Stimulated activated CD8-positive, alpha-beta memory T cell treated with anti-CD3 and anti-CD28 coated beads, Interleukin-12 subunit alpha, Interleukin-12 subunit beta, amount 100 ng/mL, for 1 hour (primary cell): Measurements from ENCODE around the gene COL27A1.
"Not testable (repeated sequence)": the region's sequence is repeated elsewhere in the genome, so short reads cannot be mapped to it uniquely, and the experiment has no call there.

Experiments used
- DNase-seq: peaks from one replicate; pipeline ENCODE4 v3.0.0-alpha.2; 2020; ENCODE audit warnings: low read depth

The COL27A1 gene

DNA sequence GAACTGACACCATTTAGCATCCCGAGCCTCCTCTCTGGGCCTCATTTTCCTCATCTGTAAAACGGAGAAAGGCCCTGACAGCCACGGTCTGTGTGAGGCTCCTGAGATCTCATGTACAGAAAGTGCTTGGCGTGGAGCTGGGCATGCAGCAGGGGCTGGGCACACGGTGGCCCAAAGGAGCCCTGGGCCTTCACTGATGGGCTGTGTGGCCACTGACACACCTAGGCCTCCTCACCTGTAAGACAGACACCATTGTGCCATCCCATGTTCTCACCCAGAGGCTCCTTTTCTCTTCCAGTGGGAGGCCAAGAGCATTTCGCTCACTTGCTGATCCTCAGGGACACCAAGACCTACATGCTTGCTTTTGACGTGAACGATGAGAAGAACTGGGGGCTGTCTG is 169.2 kb downstream of the COL27A1 start:
- DNase-seq = no peak

DNA sequence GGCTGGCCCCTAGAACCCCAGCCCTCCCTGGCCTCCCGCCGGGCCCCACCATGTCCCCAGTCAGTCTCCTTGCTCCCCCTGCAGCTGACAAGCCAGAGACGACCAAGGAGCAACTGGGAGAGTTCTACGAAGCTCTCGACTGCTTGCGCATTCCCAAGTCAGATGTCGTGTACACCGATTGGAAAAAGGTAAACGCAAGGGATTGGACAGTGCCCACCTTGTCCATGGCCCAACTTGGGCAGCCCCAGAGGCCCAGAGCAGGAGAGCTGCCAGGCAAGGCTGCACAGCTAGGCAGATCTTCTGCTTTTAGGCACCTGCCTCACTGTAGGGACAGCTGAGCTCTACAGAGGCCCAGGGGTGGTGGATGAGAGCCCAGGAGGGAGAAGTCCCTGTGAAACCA is 169.6 kb downstream of the COL27A1 start:
- DNase-seq = not testable (repeated sequence)

DNA sequence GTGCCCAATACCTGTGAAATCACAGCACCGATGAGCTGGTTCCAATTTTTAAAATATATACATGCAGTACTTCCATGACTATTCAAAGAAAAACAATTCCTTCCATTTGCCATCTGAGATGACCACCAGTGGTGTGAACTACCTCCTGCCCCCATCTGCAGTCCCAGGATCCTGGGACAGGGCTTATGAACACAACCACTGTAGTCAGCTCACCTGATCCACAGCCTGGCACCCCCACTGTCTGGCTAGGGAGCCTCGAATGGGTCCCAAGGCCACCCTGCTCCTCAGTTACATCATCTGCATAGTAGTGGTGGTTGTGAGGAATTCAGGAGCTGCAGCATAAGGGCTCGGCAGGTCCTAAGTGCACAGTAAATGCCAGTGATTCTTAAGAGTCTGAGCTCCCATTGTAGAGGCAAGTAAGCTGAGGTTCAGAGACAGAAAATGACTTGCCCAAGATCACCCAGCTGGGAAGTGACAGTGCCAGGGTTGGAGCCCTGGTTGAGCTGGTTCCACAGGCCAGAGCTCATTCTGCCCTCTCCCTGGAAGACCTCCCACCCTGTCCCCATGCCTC is 170.4 kb downstream of the COL27A1 start:
- not testable (repeated sequence) for DNase-seq

DNA sequence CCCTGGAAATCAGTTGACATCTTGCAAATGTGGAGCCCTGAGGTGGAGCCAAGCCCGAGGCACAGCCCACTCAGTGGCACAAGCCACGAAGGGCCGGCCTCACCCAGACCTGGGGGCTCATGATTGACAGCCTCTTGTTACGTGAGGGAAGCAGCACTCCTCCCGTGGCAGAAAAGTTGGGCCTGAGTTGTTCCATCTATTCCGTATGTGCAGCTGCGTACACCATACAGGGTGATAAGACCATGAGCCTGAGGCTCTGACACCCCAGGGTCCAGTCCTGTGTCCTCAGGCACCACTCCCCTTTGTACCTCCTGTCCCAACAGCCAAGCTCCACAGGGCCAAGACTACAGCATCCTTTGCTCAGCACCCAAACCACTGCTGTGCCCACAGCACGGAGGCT is 172.4 kb downstream of the COL27A1 start:
- DNase-seq = no peak

DNA sequence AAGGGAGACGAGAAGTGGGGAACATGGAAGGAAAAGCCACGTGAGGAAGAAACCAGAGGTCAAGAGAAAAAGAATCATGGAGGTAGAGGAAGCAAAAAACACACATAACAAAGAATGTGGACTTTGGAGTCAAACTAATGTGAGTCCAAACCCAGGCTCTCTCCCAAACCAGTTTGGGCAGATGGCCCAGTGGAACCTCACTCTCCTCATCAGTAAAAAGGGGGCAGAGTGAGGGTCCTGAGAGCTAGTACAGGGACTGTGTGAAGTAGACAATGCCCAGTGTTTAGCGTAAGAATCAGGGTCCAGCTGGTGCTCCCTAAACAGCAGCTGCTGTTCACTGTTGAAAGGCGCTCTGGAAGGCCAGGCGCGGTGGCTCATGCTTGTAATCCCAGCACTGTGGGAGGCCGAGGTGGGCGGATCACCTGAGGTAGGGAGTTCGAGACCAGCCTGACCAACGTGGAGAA is 173.1 kb downstream of the COL27A1 start:
- DNase-seq = not testable (repeated sequence)

DNA sequence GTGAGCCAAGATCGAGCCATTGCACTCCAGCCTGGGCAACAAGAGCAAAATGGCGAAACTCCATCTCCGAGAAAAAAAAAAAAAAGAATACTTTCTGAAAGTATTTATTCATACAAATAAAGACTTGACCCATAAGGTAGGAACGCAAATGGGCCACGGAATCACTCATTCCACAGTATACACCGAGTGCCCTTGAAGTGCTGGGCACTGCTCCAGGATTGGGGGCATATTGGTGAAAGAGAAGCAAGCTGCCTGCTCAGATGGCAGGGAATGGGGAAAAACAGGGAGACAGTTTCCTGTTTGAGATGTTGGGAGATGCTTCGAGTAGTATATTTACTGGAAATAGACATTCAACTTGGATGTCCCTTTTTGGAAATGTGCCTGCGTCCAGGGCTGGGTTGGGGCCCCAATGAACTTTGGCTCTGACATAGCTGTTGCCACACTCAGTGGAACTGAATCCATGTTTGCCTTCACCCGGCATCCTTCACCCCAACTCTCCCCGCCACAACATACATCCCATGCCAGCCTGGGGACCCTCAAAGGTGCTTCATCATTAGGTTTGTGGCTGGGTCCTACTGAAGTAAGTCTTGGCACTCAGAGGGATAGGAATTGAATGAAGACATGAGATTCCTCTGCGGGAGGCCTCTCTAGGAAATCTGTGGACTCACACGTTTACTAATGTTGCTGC is 173.7 kb downstream of the COL27A1 start:
- not testable (repeated sequence) for DNase-seq

DNA sequence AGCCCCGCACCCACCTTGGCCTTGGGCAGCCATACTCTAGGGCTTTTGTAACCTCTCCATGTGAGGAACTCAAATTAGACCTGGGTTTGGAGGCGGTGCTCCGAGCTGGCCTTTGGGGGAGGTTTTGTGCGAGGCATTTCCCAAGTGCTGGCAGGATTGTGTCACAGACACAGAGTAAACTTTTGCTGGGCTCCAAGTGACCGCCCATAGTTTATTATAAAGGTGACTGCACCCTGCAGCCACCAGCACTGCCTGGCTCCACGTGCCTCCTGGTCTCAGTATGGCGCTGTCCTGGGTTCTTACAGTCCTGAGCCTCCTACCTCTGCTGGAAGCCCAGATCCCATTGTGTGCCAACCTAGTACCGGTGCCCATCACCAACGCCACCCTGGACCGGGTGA is 174.3 kb downstream of the COL27A1 start, which contains the start of gene ORM2:
Gene ORM2 (plus strand): TSS at position 245 of the 398 bp plus-strand sequence. CDS start 36 bp downstream, at position 281.
- DNase-seq = not testable (repeated sequence)

DNA sequence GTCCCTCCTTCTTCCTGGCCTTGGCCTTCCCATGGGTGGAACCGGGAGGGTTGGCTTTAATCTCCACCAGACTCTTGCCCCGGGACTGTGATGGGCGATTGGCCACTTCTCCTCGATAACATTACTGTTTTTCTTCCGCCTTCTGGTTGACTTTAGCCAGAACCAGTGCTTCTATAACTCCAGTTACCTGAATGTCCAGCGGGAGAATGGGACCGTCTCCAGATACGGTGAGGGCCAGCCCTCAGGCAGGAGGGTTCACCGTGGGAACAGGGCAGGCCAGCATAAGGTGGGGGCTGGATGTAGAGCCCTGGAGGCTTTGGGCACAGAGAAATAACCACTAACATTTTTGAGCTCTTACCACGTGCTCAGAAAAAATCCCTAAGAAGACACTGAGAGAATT is 175.3 kb downstream of the COL27A1 start:
- DNase-seq = no peak

DNA sequence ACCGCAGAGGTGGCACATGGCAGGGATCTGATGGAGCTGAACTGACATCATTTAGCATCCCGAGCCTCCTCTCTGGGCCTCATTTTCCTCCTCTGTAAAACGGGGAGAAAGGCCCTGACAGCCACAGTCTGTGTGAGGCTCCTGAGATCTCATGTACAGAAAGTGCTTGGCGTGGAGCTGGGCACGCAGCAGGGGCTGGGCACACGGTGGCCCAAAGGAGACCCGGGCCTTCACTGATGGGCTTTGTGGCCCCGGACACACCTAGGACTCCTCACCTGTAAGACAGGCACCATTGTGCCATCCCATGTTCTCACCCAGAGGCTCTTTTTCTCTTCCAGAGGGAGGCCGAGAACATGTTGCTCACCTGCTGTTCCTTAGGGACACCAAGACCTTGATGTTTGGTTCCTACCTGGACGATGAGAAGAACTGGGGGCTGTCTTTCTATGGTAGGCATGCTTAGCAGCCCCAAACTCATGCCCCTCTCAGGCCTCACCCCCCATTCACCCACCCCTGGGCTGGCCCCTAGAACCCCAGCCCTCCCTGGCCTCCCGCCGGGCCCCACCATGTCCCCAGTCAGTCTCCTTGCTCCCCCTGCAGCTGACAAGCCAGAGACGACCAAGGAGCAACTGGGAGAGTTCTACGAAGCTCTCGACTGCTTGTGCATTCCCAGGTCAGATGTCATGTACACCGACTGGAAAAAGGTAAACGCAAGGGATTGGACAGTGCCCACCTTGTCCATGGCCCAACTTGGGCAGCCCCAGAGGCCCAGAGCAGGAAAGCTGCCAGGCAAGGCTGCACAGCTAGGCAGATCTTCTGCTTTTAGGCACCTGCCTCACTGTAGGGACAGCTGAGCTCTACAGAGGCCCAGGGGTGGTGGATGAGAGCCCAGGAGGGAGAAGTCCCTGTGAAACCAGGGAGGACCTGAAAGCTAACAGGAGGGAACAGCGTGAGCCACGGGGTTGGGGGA is 176.2 kb downstream of the COL27A1 start:
- DNase-seq = not testable (repeated sequence)

DNA sequence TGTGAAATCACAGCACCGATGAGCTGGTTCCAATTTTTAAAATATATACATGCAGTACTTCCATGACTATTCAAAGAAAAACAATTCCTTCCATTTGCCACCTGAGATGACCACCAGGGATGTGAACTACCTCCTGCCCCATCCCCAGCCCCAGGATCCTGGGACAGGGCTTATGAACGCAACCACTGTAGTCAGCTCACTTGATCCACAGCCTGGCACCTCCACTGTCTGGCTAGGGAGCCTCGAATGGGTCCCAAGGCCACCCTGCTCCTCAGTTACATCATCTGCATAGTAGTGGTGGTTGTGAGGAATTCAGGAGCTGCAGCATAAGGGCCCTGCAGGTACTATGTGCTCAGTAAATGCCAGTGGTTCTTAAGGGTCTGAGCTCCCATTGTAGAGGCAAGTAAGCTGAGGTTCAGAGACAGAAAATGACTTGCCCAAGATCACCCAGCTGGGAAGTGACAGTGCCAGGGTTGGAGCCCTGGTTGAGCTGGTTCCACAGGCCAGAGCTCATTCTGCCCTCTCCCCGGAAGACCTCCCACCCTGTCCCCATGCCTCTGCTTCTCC is 177.2 kb downstream of the COL27A1 start:
- DNase-seq = not testable (repeated sequence)

DNA sequence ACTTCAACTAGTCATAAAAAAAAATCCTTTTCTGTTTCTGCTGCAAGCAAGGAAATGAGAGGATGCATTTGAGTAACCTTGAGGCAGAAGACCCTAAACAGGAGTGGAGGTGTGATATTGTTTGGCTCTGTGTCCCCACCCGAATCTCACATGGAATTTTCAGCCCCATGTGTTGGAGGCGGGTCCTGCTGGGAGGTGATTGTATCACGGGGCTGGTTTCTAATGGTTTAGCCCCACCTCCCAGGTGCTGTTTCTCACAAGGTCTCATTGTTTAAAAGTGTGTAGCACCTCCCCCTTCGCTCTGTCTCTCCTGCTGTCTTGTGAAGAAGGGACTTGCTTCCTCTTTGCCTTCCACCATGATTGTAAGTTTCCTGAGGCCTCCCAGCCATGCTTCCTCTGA is 178.4 kb downstream of the COL27A1 start:
- DNase-seq = not testable (repeated sequence)

DNA sequence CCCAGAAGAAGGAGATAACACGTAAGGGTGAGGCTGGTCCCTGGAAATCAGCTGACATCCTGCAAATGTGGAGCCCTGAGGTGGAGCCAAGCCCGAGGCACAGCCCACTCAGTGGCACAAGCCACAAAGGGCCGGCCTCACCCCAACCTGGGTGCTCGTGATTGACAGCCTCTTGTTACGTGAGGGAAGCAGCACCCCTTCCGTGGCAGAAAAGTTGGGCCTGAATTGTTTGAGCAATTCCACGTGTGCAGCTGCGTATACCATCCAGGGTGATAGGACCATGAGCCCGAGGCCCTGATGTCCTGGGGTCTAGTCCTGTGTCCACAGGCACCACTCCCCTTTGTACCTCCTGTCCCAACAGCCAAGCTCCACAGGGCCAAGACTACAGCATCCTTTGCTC is 179.2 kb downstream of the COL27A1 start:
- DNase-seq = no peak

DNA sequence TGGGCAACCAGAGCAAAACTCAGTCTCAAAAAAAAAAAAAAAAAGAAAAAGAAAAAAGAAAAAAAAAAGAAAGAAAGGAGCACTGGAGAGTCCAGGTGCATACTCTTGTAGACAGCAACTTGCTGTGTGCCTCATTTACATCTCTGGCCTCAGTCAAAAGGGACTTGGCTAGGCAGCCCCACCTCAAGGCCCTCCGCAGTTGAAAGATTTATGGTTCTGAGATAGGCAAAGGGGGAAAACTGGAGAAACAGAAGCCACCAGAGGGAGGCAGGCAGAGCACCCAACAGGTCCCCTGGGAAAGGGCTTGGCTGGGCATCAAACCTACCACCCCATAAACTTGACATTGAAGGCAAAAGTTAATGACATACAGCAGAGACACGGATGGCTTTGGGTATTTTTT is 180.4 kb downstream of the COL27A1 start:
- DNase-seq = no peak

DNA sequence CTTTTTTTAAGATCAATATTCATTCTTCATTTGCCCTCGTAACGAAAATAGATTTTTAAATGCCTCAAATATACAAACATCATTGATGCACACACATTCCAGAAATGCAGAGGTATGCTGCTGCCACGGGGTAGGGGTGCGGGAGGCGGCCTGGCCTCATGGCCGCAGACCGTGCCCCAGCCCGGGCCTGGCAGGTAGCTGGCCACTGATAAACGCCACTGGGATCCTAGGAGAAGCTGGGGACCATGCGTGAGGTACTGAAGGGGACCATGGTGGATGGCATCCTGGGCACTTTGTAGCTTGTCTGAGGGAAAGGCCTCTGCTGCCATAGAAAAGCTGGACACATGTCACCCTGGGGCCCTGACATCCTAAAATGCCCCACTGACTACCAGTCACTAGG is 180.8 kb downstream of the COL27A1 start:
- DNase-seq = no peak

DNA sequence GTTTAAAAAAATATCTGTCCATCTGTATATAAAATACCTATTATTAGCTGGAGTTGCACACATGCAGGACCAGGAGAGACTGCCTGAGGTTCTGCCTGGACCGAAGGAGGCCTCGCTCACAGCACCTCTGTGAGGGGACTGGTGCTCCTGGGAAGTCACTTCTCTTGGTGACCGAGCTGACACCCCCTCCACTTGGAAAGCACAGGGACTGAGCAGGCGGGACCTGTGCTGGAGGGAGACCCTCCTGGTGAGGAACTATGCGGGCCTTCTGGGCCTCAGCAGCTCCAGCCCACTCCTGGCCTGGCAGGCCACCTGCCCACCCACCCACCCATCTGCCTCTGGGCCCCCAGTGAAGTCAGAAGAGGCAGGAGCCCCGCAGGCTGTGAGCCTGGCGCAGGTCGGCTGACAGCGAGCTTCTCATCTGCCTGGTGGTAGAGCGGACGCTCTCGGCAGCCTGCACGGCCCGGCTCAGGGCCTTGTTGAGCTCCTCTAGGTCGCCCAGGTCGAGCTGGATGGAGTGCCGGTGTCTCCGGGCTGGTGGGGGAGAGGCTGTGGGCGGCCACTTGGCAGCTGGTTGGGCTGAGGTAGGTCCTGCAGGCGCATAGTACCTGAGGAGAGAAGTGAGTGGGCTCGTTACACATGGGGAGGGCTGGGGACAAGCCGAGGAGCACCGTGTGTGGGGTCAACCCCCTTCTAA is 181.5 kb downstream of the COL27A1 start:
- DNase-seq = no peak

DNA sequence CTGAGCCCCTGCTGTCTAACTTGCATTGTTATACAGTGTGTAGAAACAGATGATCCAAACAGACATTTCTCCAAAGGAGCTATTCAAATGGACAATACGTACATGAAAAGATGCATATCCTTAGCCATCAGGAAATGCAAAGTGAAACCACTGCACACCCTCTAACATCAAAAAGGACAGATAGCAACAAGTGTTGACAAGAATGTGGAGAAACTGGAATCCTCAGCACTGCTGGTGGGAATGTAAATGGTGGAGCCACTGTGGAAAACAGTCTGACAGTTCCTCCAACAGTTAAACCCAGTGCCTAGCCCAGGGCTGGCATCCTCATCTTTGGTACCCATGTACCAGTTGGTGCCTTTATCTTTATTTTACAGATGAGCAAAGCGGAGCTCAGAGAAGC is 182.8 kb downstream of the COL27A1 start:
- no peak for DNase-seq

DNA sequence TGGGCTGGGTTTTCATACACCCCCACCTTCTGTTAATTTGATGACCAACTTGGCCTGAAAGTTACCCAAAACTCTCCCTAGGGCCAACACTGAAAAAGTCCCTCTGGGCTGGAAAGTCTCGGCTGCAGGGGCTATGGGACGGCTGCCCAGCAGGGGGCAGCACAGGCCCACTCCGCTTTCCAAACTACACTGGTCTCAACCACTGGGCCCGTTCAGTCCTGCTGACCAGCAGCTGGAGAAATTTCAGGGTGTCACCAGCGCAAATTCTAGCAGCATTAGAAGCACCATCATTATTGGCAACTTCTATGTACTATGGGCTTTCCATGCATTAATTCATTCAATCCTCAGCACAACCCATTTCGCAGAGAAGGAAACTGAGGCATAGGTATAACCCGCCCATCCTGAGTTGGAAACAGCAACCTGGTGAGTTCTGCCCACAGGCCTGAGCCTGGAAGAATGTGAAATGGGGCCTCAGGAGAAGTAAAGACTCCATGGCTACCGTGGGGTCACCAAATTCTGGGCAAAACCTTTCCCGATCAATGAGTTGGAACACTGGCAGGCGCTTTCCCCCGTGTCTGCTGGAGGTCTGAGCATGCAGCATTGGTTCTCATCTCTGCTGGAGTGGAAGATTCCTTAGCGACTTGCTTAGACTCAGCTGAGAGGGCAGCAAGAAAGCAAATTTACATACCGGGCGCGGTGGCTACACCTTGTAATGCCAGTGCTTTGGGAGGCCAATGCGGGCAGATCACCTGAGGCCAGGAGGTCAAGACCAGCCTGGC is 184.0 kb downstream of the COL27A1 start:
- DNase-seq = peak; percentile 31

DNA sequence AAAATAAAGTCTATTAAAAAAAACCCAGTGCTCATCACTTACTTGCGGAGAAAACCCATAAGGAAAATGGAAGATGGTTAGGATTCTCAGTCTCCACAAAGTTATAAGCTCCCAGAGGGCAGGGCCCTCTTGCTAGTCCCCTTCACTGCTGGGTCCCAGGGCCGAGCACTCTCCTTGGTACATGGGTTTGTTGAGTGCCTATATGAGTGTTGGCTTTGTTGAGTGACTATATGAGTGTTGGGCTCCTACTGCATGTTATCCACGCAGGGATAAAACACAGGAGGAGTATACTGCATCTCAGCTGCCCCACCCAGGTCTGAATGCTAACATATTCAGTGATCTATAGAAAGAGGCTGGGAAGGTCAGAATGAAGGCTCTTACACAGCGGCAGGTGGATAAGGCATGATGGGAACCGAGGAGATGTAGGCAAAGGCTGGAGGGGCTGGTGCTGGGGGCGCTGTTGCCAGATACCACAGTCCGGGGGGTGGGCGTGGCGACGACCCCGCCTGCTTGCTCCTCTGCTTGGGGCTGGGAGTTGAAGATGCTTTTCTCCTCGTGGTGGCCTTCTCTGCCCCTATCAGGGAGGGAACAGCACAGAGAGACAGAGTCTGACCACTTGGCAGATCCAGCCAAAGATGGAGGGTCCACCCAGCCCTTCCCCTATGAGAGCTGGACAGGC is 186.0 kb downstream of the COL27A1 start:
- DNase-seq = no peak

DNA sequence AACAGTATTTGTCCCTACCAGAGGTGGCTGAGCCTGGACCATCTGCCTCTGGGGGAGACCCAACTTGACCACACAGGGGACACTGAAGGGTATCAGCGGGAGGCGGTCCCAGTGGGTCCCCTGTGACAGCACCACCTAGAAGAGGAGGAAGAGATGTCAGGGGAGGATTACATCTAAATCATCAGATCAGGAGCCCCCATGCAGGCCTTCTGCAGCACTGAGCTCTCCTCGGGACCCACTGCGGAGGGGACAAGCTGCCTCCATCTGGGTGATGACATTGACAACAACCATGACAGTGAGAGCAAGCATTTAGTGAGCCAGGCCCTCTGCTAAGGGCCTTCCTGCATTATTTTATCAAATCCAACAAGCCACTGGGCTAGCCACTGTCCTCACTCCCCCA is 186.7 kb downstream of the COL27A1 start:
- no peak for DNase-seq

DNA sequence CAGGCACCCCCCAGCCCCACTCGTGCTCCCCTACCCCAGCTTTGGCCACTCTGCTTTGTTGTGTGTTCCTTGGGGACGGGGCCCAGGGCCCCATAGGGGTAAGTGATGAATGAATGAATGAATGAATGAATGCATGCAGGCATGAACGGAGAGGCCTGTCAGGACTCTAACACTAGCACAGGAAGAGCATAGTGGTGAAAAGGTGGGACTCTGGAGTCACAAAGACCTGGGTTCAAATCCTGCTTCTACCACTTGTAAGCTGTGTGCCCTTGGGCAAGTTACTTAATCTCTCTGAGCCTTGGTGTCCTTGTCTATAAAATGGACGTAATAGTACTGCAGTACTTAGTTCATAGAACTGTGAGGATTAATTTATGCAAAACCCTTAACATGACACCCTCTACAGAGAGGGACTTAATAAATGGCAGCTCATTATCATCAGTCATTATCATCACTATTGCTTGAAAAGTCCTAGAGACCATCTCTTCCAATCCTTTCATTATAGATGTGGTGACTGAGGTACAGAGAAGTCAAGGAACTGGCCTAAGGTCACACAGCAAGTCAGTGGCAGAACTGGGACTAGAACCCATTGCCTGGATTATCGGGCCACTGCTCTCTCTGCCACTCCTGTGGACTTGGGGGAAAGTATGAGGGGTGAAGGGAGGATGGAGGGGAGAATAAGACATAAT is 187.6 kb downstream of the COL27A1 start:
- no peak for DNase-seq
